NCI-H2107 treated with DMSO at 0.1 percent for 48 hours (cell line): Measurements from ENCODE around the gene FFAR1.
"Not testable (repeated sequence)": the region's sequence is repeated elsewhere in the genome, so short reads cannot be mapped to it uniquely, and the experiment has no call there.

Experiments used
- DNase-seq: peaks from one replicate; lab custom pipeline; 2025; ENCODE audit not compliant: unreplicated experiment; lab: John Stamatoyannopoulos, UW

FFAR1 gene

DNA sequence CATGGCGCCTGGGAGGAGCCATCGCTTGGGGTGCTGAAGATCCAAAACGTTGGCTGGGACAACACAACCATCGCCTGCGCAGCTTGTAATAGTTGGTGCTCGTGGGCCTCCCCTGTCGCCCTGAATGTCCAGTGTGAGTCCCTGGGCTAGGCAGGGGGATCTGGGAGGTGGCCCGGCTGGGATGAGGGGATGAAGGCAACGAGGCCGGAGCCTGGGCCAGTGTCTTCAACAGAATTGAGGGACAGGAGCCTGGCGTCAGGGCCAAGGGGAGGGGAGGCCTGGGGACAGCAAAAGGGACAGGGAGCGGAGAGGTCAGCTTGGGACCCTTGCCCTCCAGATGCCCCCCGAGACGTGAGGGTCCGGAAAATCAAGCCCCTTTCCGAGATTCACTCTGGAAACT is 6.7 kb upstream of the FFAR1 start:
- DNase-seq = no peak

- no peak for DNase-seq
Observed at GRCh38 chr19:35341565-35342225, 6.0 kb upstream of the FFAR1 start.

- no peak for DNase-seq
Observed at GRCh38 chr19:35342430-35342829, 5.3 kb upstream of the FFAR1 start.

GRCh38 chr19:35344511-35345031 is 3.1 kb upstream of the FFAR1 start:
- DNase-seq = no peak

GRCh38 chr19:35345671-35346111 is 2.0 kb upstream of the FFAR1 start:
- no peak for DNase-seq

DNA sequence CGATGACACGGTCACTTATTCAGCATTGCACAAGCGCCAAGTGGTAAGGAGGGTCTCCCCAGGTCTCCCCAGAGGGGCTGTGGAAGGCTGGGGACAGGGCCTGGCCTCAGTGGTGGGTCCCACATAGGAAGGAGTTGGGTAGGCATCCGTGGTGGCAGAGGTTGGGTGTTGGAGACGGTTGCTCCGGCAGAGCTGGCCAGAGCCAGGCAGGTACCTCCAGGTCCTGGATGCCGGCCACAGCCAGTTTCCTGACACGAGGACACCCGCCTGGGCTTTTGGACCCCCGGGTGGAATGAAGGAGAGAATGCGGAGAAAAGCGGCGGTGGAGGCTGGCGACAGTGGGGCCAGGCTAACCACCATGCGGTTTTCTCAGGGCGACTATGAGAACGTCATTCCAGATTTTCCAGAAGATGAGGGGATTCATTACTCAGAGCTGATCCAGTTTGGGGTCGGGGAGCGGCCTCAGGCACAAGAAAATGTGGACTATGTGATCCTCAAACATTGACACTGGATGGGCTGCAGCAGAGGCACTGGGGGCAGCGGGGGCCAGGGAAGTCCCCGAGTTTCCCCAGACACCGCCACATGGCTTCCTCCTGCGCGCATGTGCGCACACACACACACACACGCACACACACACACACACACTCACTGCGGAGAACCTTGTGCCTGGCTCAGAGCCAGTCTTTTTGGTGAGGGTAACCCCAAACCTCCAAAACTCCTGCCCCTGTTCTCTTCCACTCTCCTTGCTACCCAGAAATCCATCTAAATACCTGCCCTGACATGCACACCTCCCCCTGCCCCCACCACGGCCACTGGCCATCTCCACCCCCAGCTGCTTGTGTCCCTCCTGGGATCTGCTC is 1.3 kb upstream of the FFAR1 start:
- DNase-seq = no peak

DNA sequence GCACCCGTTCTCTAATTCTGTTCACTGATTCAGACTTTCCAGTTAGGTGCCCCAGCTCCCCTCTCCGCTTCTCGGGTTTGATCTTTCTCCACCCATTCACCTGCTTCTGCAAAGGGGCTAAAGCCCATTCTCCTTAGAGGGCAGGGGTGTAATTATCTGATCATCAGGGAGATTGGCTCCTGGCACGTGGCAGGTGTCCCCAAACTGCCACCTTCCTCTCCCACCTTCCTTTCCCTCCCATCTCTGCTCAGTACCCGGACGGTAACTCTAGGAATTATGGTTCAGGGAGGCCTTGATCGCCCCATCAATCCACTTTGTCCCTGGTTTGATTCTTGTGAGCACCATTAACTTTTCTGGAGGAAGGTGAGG is 212 bp downstream of the FFAR1 start:
- DNase-seq = no peak

GRCh38 chr19:35348911-35349611 is 1.4 kb downstream of the FFAR1 start:
- no peak for DNase-seq

DNA sequence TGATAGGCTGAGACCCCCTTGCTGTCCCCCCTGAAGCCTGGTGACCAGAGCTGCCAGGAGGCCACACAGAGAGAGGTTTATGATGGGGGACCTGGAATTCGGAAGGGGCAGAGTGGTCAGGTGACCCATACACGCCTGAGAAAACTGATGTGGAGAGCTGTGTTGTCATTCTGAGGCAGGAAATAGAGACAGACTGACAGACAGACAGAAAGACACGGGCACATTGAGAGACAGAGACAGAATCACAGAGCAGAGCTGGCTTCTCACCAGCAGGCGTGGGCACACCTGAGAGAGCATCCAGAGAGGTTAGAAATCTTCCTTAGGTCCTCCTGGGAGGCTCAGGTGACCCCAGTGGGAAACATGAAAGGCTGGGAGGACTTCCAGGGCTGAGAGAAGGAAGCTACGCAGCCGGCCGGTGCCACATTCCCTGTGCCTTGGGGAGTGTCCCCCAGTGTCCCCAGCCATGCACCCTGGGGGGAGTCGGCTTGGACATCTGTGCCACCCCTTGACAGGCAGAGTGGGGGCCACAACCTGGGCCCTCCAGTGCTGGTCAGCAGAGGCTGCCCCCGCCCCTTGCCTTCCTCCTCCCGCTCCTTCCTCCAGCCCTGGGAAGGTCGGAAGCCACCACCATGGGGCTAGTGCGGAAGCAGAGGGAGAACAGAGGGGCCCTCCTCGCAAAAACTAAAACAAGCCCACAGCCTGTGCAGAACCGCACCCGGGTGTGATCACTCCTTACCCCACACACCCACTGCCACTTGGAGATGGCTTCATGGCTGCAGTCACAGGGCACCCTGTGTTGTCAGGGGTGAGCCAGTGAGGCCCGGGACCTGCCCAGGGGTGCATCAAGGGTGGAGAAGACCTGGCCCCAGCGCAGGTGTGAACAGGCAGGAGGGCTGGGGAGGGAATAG is 2.2 kb downstream of the FFAR1 start:
- no peak for DNase-seq

DNA sequence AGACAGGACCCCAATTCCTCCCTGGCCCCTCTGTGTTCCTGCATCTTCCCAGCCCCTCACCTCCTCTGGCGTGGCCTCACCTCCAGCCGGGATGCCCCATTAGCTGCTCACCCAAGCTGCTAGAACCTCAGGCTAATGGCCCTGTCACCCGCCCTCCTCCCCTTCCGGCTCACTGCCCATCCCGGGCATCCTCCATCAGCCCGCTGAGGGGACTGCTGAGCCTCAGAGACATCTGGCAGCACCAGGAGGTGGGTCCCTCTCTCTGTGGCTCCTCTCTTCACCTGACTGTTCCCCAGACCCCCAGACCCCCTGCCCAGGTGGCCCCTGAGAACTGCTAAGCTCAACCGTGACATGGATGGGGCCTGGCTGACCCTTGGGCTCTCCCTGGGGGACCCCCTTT is 2.9 kb downstream of the FFAR1 start:
- DNase-seq = no peak

DNA sequence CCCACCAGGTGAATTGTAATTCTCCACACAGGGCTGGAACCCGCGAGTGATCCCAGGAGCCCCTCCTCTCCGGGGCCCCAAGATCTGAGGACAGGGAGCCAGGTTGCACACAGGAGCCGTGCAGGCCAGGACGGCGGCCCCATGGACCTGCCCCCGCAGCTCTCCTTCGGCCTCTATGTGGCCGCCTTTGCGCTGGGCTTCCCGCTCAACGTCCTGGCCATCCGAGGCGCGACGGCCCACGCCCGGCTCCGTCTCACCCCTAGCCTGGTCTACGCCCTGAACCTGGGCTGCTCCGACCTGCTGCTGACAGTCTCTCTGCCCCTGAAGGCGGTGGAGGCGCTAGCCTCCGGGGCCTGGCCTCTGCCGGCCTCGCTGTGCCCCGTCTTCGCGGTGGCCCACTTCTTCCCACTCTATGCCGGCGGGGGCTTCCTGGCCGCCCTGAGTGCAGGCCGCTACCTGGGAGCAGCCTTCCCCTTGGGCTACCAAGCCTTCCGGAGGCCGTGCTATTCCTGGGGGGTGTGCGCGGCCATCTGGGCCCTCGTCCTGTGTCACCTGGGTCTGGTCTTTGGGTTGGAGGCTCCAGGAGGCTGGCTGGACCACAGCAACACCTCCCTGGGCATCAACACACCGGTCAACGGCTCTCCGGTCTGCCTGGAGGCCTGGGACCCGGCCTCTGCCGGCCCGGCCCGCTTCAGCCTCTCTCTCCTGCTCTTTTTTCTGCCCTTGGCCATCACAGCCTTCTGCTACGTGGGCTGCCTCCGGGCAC is 3.9 kb downstream of the FFAR1 start:
- DNase-seq = no peak

DNA sequence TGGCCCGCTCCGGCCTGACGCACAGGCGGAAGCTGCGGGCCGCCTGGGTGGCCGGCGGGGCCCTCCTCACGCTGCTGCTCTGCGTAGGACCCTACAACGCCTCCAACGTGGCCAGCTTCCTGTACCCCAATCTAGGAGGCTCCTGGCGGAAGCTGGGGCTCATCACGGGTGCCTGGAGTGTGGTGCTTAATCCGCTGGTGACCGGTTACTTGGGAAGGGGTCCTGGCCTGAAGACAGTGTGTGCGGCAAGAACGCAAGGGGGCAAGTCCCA is 4.4 kb downstream of the FFAR1 start:
- DNase-seq = no peak

GRCh38 chr19:35352448-35353304 is 5.0 kb downstream of the FFAR1 start:
- DNase-seq = peak; percentile 32

DNA sequence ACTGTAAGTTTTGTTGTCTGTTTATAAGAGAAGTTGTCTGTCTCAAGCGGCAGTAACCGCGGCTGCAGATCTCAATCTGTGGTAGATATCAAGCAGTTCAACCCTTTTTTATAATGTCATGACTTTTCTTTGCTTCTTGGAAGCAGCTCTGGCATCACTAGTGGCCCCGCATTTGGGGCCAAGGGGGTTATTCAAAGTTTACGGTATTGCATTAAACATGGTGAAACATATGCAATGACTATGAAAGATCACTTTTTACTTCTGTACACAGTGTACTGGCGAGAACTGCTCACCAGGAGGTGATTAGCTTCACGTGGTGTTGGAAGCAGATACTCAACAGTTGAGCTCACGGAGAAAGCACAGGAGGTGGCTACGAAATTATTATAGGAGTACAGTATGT is 5.9 kb downstream of the FFAR1 start:
- DNase-seq = no peak

GRCh38 chr19:35354898-35355297 is 7.2 kb downstream of the FFAR1 start:
- no peak for DNase-seq

GRCh38 chr19:35355791-35356460 is 8.2 kb downstream of the FFAR1 start:
- no peak for DNase-seq

DNA sequence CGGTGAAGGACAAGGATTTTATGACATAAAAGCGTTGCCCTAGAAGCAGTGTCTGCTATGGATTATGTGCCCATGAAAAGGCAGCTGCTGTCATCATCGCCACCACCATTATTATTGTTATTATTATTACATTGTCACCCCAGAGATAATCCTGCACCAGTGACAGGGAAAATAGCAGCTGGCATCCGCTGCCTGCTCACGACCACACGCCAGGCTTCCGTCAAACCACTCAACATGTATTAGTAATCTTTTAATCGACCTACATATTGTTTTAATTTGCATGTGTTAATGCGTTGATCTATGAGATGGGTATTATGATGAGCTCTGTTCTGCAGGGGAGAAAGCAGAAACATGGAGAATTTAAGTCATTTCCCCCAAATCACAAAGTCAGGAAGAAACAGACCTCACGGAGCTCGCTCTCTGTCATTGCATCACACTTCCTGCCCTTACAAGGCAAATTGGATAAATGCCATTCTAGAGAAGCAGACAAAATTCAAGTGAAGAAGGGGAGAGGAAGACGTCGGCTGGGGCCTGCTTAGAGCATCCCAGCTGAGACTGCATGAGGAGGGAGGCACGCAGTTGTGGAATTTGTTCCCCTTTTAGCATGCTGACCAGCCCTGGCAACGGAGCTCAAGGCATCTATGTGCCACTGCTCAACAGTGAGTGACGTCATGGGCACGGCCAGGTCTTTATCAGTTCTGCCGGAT is 10.3 kb downstream of the FFAR1 start, which contains the start of gene FFAR3:
Gene FFAR3 (plus strand): TSS at position 594 of the 707 bp plus-strand sequence. CDS start 431 bp downstream, outside the sequence.
- no peak for DNase-seq

GRCh38 chr19:35358834-35359233 is 11.1 kb downstream of the FFAR1 start:
- not testable (repeated sequence) for DNase-seq
